GM20000 (cell line): Measurements from ENCODE around the gene CFAP46.

Experiments used
- DNase-seq: peaks from one replicate; pipeline ENCODE4 v3.0.0; 2012; ENCODE audit warnings: low spot score
- CTCF ChIP-seq: IDR thresholded peaks from 2 replicates; pipeline ENCODE4 v1.5.1; 2012; ENCODE audit warnings: mild to moderate bottlenecking, control low read depth; ENCODE audit errors: extremely low read depth, missing control alignments

CFAP46 gene

GRCh38 chr10:132921818-132922807 is 20.3 kb downstream of the CFAP46 start:
- no peak for TF ChIP-seq CTCF

GRCh38 chr10:132921086-132921485 is 21.3 kb downstream of the CFAP46 start:
- no peak for DNase-seq
- TF ChIP-seq CTCF = no peak

More at GRCh38 chr10:132921818-132922807, 20.3 kb downstream of the CFAP46 start:
- no peak for DNase-seq

- no peak for DNase-seq
- no peak for TF ChIP-seq CTCF
Observed at GRCh38 chr10:132920101-132920925, 22.1 kb downstream of the CFAP46 start.

GRCh38 chr10:132919374-132920100 is 22.8 kb downstream of the CFAP46 start:
- TF ChIP-seq CTCF = no peak
- DNase-seq = no peak

- no peak for TF ChIP-seq CTCF
- no peak for DNase-seq
Observed at GRCh38 chr10:132918617-132919373, 23.6 kb downstream of the CFAP46 start.

- DNase-seq = no peak
- TF ChIP-seq CTCF = no peak
Observed at GRCh38 chr10:132918264-132918616, 24.1 kb downstream of the CFAP46 start.
